HG03354 (cell line): ENCODE data around the gene GLRX5.
"Not testable (repeated sequence)": the region's sequence is repeated elsewhere in the genome, so short reads cannot be mapped to it uniquely, and the experiment has no call there.

Experiments
- ATAC-seq: cut with Tn5 transposase; IDR thresholded peaks from one replicate; pipeline ENCODE4 v1.9.1; 2021; ENCODE audit warnings: mild to moderate bottlenecking; ENCODE audit not compliant: unreplicated experiment, poor library complexity, severe bottlenecking

Gene GLRX5

DNA sequence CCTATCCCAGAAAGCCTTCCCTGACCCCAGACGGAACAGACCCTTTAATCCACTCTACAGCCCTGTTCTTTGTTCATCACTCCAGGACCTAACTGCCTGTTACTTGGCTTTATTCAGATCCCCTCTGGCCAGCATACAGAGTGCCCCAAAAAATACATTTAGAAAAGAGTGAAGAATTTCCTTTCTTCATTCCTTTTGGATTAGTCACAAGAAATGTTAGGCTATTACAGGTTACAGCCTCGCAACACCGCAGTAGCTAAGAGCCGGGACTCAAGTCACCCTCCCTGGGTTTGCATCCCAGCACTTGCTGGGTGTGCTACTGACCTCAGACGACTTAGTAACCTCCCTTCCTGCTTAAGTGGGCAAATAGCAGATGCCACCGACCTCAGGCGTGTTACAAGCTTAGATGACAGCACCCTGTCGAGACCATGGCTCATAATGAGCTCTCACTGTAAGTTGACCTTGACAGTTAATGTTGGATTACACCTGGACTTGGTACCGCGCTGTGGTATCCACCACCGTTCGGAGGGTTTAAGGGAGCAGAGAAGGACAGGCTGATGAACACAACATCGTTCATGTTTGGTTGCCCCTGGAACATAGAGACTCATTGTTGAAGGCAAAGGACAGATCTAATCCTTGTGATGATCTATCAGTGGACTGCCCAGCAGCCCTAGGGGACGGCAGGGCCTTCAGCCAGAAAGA lies 12.9 kb downstream of the GLRX5 start:
- no peak for ATAC-seq

DNA sequence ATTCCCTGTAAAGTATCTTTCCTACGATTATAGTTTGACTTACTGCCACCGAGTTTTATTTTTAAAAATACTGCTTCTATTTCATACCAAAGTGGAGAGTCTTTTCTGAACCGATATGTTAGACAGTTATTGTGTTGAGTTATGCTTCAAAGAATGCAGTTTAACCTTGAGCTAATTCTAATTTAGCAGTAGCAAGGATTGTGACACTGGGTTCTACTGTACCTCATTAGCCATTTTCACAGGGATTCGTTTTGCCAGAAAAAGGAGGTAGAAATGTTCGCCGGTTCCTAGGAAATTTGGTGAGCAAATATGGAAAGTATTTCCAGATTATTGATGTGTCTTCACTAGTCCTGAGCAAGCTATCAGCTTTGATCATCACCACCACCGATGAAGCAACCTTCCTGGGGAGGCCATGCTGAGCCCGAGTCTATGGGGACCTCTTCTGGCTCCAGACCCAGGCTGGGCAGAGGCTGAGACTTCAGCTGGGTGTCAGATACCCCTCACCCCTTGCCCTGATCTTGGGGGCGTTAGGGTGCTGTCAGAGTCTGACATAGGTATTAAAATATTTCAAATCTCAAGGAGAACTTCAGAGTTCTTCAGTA lies 13.6 kb downstream of the GLRX5 start:
- no peak for ATAC-seq

DNA sequence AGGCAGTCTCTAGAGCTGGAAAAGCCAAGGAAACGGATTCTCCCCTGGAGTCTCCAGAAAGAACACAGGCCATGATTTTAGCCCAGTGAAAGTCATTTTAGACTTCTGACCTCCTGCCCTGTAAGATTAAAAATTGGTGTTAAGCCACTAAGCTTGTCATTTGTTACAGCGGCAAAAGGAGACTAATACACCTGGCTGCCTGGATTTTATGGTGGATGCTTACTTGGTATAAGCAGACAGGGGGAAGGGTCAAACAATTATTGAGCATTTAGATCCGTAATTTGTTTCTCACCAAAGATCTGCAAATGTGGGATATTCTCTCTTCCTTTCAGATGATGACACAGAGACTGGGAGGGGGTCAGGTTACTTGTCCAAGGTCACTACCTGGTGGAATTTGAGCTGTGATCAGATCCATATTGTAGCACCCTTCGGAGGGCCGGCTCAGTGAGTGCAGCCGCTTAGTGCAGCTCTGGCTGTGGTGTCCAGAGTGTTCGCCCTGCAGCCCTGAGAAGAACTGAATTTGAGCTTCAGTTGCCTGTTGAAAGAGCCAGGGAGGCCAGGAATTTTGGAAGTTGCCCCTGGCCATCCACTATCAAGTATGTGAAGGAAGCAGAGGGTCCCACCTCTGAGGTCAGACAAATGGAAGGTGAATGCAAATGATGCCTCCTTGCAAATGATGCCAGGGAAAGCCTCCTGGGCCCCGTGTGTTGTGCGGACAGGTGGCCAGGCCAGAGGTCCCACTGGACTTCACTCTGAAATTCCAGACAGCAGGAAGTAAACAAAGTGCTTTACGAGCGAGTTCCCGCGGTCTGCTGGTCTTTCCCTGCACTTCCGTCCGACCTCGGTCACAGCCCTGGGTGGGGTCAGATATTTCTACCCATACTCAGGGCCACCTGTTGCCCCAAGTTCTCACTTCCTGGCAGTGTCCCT lies 15.1 kb downstream of the GLRX5 start:
- ATAC-seq = no peak

DNA sequence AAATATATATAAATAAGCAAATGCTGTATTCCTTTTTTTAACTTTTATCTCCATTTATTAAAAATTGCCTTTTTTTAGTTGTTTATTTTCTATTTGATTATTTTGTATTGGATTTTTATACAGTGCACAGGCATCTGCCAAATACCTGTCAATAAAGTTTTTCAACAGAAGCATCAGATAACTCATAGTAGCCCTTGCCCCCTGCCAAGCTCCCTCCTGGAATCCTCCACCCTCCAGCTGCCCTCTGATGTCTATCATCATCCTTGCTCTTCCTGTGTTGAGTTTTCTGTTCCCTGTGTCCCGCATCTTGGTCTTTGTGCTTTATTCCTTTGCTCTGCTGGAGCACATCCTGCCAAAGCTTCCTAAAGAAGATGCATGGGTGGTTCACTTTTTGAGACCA lies 16.6 kb downstream of the GLRX5 start:
- ATAC-seq = no peak

- ATAC-seq = no peak
Measured at GRCh38 chr14:95553141-95553540, 18.3 kb downstream of the GLRX5 start.

DNA sequence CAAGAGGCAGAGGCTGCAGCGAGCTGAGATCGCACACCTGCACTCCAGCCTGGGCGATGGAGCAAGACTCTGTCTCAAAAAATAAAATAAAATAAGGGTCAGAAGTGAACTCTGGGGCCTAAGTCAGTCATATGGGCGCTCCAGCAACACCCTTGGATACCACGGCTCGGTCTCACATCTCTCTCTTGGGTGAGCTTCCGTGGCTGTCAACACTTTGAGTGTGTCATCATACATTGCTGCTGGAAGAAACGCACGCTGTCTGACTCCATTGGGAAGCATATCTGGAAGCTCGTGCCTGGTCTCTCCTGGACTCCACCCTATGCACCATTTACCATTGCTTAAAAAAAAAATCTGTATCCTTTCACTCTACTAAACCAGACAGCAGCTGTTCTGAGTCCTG lies 20.2 kb downstream of the GLRX5 start:
- no peak for ATAC-seq

- no peak for ATAC-seq
Measured at GRCh38 chr14:95557291-95557690, 22.4 kb downstream of the GLRX5 start.

- peak; percentile 46 for ATAC-seq
Measured at GRCh38 chr14:95557832-95558231, 23.0 kb downstream of the GLRX5 start.

DNA sequence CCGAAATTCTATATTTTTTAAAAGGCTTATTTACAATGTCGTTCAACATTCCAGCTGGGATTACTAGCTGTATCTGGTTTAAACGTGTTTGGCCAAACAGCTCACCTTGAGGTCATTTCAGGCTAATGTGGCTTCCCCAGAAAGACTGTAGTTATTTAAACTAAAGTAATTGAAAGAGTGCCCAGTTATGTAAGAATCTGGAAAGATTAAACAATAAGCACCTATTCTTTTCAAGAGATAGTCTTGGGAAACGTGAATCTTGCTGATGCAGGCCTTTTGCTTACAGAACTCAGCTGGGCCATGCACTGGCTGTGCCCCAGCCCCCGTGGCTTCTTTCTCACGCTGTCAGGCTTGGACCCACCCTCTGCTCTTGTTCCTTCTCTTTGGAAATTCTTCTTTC lies 24.4 kb downstream of the GLRX5 start:
- ATAC-seq = no peak

DNA sequence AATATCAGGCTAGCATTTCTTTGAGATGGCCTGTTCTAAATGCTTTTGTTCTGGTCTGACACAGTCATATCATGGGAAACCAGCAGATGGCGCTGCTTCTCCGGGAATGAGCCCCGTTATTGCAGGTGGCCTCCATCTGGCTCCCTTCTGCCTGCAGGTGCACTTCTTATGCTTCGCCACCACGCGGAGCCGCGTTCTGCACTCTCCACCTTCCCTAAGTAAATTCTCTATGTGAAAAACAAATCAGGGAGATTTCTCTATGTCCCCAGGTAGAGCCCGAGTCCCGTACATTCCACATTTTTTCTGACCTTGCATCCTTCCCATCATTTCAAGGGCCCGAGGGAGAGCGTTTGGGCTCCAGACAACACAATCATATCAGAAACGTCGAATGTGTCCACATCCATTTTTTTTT lies 26.2 kb downstream of the GLRX5 start:
- peak; percentile 93 for ATAC-seq

- ATAC-seq = no peak
Measured at GRCh38 chr14:95562892-95563685, 28.2 kb downstream of the GLRX5 start.

GRCh38 chr14:95564060-95564459 lies 29.2 kb downstream of the GLRX5 start:
- no peak for ATAC-seq

- no peak for ATAC-seq
Measured at GRCh38 chr14:95569440-95569839, 34.6 kb downstream of the GLRX5 start.

DNA sequence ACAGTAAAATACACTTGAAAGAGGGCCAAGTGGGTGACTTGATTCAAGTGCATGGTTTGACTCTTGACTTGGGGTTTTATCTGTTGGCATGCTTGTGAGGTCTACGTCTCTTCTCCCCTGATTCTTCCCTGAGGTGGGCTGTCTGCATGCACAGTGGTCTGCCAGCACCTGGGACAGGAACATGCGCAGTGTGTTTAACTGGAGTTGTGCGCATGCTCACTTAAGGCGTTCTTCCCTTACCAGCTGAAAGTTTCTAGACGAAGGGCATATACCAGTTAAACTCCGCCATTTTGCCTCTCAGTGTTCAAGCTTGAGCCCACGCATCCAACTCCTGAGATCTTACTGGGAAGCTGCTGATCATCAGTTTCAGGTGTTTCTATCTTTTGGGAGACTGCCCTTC lies 38.5 kb downstream of the GLRX5 start:
- no peak for ATAC-seq

DNA sequence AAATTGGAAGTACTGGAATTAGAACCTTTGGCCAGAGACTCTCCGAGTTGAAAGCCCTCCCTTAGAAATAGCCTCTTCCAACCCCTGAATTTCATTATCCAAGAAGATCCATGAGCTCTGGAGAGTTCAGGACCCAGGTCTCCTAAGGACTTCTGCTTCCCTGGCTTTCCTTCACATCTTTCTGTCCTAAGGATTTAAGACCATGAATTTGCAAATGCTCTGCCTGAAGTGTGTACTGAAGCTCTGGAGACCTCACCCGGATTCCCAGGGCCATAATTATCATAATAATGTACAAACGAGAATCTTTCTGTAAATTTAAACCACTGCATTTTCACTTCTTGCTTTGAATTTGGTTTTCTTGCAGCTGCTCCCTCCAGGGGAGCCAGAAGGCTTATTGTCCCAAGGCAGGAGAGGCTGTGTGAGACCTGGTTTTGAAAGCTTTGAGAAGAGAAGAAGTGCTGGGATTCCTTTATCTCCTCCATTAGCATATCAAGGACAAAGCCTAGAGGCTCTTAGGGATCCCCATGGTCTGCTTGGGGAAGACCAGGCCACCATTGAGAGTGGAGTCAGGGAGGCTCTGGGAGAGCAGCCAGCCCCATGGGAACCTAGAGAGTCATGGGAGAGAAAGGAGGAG lies 41.1 kb downstream of the GLRX5 start:
- no peak for ATAC-seq

- ATAC-seq = peak; percentile 98
Measured at GRCh38 chr14:95577067-95577800, 42.4 kb downstream of the GLRX5 start.

DNA sequence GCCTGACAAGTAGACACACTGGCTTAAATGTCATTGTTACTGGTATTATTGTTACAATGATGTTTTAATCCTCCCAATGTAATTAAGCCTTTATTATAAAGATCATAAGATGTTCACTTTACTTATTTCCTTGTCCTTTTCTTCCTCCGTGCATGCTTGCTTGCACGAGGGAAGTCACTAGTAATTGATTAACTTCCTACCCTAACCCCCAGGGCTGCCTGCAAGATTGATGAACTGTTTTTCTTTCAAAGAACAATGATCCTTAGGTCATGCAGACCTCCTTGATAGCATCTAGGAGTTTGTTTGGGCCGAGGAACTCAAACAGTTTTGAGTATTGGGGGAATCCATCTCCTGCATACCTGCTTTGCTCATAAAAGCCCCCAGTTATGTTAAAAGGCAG lies 43.0 kb downstream of the GLRX5 start:
- ATAC-seq = no peak

- not testable (repeated sequence) for ATAC-seq
Measured at GRCh38 chr14:95583836-95584617, 49.2 kb downstream of the GLRX5 start.
